ENCODE data around the gene DCBLD1.
"Not testable (repeated sequence)": the region's sequence is repeated elsewhere in the genome, so short reads cannot be mapped to it uniquely, and the experiment has no call there.

The DCBLD1 gene

GRCh38 chr6:117502580-117502979 lies 20.1 kb downstream of the DCBLD1 start:
- DNase-seq = no peak

DNA sequence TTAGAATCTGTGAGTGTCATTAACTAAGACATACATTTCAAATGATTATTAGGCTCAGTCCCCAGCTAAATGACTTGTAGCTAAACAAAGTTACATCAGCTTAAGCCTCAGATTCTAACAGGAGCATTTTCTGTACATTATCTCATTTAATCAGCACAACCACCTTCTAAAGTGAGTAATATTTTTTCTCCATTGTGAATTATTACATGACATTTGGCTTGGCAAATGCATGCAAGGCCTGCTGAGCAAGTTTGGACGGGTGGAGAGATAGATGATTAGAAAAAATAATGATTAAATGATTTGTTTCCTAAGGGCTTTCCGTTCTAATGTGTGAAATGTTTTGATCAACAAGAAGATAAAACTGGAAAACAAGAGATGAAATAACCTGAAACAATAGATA lies 20.7 kb downstream of the DCBLD1 start:
- DNase-seq = no peak

DNA sequence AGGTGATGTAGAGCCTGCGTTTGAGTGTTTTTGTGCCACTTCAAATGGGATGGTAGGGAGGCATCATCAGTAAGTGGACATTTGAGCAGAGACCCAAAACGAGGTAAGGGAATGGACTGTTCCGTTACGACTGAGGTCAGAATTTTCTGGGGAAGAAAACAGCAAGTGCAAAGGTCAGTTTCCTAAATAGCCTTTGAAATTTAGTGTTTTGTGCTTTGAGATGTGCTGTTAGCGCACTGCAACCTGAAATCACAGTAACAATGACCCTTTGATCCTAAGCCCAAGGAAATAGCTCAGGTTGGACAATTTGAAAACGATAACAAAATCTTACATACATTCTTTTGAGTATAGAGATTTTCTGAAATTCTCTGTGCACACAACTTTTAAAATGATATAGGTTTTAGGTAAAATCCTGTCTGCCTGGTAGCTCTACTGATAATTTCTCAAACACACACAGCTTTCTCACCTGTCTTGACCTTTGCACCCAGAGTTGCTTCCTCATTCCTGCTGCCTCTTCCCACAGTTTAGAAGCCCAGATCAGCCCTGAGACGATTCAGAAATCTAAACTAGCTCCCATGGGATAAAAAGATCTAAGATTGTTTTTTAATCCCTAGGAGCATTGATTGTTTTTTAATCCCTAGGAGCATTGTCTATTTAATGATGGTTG lies 22.1 kb downstream of the DCBLD1 start:
- DNase-seq = peak; percentile 11

GRCh38 chr6:117505311-117505710 lies 22.8 kb downstream of the DCBLD1 start:
- DNase-seq = no peak

DNA sequence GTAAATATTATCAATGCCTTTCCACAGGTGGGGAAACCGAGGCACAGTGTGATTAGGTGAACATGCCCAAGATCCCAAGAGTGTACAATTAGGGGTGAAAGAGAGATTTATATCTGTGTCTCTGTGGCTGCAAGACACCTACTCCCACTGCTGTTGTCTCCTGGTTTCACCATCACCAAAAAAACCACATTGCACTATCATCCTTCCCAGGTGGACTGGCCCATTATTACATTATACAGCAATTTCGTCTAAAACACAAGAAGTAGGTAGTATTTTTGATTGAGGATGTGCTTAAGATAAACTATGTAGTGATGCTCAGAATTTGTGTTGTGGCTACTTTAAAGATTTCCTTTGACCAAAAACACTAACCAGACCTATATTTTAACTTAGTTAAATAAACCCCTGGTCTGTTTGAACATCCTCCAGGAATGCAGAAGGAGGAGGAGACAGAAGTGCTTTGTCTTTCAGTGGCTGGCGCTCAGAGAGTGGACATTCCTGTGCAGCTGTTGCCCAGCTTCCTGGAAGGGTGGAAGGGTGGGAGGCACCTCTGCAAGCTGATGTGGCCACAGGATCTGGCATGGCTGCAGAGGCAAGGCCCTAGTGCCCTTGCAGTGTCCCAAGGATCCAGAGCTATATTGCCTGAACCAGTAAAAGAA lies 23.8 kb downstream of the DCBLD1 start:
- no peak for DNase-seq

DNA sequence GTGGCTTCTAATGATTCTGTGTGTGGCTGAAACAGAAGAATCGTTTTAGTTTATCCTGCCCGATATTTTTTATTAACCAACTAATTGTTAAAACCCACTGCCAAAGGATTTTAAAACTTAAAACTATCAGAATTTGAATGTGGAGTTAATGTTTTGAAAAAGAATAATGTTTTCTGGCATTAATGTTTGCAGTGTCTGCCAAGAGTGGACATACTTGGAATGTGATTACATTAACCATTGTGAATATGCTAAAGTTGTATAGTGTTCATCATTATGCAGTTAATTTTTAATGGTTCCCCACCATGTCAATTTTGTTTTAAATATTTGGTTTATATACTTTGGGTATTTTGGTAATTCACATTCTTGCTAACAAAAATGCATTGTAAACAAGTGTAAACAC lies 24.4 kb downstream of the DCBLD1 start:
- no peak for DNase-seq

GRCh38 chr6:117508450-117508971 lies 26.0 kb downstream of the DCBLD1 start:
- DNase-seq = no peak

DNA sequence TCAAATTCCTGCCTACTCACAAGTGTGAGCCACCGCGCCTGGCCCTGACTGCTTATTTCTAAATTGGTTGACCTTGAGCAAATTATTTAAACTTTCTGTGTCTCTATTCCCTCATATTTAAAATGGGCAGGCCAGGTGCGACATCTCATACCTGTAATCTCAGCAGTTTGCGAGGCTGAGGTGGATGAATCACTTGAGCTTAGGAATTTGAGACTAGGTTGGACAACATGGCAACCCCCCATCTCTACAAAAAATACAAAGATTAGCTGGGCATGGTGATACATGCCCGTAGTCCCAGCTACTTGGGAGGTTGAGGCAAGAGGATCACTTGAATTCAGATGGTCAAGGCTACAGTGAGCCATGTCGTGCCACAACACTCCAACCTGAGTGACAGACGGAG lies 26.5 kb downstream of the DCBLD1 start:
- no peak for DNase-seq

DNA sequence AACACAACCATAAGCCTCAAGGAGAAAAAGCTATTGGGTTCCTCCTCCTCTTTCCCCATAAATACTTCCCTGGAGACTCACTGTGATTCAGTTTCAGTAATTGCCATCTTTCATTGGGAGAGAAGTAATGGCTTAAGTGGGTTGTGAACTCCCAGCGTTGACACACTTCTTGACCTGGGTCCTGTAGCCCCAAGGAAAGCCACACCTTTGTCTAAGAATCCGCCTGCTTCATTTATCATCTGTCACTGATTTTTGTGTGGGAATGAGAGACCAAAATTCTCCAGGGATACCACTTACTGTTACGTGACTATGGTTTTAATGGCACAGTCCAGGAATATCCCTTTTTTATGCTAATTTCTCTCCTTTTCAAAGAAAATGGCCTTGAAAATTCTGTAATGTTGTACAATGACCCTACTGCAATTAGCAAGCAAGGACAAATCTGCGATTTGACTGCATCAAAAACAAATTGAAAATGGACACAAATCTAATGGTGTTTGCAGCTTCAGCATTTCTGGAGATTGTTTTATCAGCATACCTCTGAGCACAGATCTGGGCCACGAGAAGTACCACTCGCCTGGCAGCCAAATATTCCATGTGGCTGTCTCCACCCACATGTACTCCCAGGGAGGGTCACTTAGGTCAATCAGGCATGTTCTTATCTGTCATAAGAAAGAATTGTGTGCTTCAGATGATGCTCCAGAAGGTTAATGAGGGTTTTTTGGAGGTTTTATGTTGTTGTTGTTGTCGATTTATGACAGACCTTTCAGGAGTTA lies 29.8 kb downstream of the DCBLD1 start:
- DNase-seq = no peak

DNA sequence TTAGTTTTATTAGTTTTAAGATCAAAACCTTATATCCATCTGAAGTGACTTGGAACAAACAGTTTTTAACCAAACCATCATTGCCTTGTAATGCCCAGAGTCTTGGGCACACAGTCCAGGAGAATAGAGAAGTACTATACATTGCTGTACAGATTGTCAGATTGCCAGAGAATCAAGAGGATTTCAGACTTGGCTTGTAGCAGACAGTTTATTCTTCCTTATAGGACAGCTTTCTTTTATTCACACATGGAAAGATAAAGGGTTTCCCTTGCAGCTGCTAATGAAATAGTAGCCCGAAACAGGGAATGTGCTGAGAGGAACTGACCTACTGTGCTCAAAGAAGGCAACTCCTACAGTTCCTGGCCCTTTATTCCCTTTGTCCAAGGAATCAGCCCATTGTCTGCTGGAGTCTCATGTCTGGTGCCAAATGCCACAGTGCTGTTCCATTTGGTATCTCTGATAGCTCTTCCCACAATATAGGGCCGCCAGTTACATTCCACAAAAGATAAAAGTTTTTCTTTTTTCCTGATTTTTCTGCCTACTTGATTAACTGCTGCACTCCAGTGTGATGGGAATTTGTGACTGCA lies 30.6 kb downstream of the DCBLD1 start:
- no peak for DNase-seq

DNA sequence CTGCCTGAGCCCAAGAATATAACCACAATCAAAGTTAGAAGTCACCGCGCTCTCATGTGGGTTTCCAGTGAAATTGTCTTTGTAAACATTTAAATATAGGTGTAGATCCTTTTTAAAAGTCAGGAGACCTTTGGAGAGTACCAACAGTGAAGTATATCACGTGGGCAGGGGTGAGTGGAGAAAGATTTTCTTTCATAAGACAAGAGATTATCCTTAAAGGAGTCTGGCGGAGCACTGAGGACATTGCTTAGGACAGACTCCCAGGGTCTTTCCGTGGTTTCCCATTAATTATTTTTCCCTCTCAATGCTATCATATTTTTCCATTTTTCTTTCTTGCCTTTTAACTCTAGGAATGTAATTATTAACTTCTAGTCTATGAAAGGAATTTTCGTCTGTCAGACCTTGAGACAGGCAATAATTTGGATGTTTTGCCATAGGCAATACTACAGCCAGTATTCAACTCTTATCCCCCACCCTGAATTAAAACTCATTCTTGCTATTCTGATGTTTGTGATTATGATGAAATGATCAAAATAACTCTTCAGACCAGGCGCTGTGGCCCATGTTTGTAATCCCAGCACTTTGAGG lies 31.4 kb downstream of the DCBLD1 start:
- DNase-seq = no peak

DNA sequence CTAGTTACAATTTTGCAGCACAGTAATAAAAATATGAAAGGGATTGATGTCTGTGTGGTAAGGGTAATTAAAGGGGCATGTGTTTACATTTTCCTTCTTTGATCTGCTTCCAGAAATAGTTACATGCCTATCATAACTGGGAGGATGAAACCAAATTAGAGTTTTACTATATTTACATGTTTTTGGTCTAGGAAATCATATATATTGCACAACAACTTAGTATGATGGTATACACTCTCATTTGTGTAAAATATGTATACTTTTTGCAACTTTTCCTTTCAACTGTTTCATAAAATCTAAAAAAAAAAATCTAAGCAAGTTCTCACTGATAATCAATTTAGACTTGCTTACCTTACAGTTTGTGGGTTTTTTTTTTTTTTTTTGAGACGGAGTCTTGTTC lies 32.2 kb downstream of the DCBLD1 start:
- no peak for DNase-seq

DNA sequence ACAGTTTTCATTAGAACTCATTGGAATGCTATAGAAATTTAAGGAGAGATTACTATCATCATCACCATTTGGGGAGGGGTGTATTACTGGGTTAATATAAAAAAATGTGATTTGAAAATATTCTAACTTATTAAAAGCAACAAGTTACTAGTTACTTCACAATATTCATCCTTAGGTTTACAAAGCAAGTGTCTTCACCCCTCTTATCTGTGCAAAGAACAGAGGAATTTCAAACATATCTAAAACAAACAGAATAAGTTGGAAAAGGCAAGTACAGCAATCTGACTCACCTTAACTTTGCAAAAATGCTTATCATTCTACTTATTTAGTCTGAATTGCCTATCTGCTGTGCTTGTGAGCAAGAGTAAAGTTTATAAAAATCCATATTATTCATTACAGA lies 32.9 kb downstream of the DCBLD1 start:
- DNase-seq = no peak

- not testable (repeated sequence) for DNase-seq
Measured at GRCh38 chr6:117517995-117518394, 35.5 kb downstream of the DCBLD1 start.

DNA sequence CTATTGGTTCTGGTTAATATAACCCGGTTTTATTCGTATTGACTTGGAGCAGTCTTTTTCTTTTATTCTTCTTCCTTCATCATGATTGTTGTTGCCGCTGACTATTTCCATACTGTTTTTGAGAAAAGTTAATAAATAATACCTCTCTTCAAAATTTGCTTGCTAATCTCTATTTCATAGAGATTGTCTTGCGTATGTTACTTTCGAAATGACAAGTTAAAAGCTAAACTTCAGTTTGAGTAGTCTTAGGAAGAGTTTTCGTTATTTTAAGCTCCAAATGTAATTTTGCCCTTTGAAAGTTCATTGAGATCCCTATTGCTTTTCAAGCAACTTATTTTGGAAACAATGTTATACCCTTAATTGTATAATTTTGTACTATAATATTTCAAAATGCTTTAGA lies 36.4 kb downstream of the DCBLD1 start:
- DNase-seq = no peak

DNA sequence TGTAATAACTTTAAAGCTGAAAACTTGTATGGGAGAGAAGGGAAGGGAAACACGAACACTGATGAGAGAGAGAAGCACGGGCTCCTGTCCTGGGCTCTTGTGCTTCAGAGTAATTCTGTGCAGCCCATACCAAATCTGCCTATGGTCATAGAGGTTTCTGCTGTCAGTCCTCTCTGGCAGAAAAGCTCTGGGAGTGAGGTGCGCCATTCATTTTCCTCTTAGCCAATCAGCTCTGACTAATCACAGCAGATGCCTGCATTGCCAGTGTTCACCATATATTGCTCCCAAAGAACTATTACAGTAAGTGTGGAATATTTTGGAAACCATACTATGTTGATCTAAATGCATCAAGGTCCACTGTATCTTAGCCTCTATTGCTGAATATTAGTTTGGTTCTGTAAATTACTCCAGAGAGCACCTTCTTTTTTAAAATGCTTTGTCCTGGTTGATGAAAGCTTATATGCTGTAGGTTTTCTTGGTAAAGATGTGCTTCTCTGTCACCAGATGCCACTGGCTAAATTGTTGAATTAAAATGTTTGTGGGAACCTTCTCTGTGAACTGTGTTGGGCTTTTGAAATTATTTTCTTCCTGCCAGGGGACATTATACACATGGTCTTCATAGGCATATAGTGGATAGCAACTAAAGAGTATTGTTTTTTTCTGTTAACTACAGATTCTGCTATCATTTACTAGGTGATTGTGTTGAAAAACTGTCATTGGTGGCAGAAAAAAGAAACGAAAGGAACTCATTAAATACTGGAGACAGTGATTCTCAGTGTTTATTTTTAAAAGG lies 38.3 kb downstream of the DCBLD1 start:
- DNase-seq = no peak

DNA sequence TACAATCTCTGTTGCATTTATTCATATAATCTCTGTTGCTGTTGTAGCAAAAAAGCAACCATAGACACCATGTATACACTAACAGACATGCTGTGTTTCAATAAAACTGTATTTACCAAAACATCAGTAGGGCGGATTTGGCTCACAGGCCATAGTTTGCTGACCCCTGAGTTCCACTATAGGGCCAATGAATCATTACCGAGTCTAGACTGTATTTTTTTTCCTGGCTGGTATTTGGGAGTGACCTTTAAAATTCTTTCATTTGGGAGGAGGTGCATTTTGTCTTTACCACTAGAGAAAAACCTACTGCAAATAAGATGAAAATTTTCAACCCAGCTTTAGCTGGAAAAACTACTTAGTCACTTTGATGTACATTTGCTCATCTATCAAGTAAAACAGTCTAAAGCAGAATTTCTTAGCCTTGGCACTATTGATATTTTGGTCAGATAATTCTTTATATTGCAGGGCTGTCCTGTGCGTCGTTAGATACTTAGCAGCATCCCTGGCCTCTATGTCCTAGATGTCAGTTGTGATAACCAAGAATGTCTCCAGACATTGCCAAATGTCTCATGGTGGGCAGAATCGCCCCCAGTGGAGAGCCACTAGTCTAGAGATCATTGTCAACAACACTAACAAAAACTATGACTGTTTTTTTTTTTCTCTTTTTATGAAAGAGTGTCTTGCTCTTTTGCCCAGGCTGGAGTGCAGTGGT lies 39.5 kb downstream of the DCBLD1 start:
- no peak for DNase-seq

DNA sequence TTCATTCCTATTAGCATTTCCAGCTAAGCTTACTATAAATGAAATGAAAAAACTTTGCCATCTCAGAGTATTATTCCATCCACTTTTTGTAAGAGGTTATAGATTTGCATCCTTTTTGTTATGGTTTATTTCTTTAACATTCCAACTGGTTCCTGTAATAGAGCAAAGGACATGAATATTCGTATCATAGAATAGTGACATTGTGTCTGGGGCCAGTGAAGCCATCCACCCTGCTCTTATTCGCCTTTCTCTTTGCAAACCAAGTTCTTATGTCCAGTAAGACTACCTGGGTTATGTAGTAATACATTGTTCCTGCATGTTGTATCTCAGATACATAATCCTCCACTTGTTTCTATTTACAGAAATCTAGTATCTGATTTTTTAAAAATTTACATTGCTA lies 43.1 kb downstream of the DCBLD1 start:
- DNase-seq = no peak

DNA sequence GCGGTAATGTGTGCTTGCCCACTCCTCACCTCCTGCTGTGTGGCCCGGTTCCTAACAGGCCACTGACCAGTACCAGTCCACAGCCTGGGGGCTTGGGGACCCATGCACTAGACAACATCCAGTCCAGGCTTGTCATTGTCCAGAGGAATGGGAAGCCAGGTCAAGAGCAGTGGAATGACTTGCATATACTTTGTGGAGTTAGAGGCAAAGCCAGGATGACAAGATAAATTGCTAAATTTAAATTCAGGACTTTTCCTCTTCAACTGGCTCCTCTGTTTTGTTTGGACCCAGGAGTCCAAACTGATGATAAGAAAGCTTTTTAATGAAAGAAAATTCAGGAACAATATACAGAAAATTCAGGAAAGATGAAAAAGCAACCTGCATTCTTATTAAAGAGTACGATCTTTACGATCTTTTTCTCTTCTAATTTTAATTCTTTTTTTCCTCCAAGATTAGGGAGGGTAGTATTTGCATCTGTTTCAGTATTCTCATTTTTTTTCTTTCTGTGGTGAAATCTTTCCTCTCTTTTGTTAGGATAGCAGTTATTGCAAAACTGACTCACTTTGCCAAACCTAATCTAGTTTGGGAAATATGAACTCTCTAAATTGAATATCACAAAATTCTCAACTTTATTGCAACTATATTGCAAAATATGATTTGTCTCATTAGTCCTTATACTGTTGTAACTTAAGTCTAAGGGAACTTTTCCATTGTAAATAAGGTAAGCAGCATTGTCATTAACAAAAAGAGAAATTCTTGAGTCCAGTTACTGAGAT lies 48.2 kb downstream of the DCBLD1 start:
- DNase-seq = no peak

DNA sequence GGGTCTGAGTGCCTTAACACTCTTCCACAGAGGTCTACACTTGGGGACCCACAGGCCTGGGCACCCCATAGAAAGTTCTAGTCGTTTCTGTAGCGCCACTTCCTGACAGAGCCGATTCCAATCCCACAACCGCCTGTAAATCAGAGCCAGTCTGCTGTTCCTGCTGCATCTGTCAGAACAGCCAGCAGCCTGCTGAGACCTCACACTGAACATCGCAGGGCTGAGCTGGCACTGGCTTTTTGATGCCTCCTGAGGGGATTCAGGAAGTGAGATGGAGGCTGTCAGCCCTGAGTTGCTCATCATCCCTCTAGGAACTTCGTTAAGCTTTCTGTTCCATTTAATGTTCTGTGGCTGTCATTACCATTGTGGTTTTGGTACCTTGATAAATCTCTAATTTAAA lies 48.9 kb downstream of the DCBLD1 start:
- DNase-seq = peak; percentile 17

Data from NCI-H82 (cell line).